Pulmonary artery endothelial cell (primary cell): ENCODE measurements around the gene SIM2. TPM values are rescaled to one million over a fixed set of nuclear protein-coding genes. Genes with fewer than 3 reads are reported as not detected.
"Not testable (repeated sequence)": the region's sequence is repeated elsewhere in the genome, so short reads cannot be mapped to it uniquely, and the experiment has no call there.

Experiments used
- DNase-seq: peaks from one replicate; pipeline ENCODE4 v3.0.0-alpha.2; 2011; ENCODE audit warnings: low read depth, low spot score
- total RNA-seq: library from RNA; depleted of rRNA; stranded (reverse); fragments of >200 nt; gene quantifications from 2 replicates; pipeline ENCODE4 v1.2.3, GENCODE V29; 2014

SIM2 gene
- total RNA-seq = 0.07 TPM in 1 of 2 replicates, not detected in the other

GRCh38 chr21:36698981-36699545 lies at the start of gene SIM2:
SIM2 (plus strand) TSS chr21:36699115; CDS start chr21:36699747, 632 bp downstream.
- no peak for DNase-seq

- no peak for DNase-seq
Observed at GRCh38 chr21:36654324-36654723, 44.6 kb upstream of the SIM2 start.

- no peak for DNase-seq
Observed at GRCh38 chr21:36654796-36655325, 44.1 kb upstream of the SIM2 start.

- DNase-seq = no peak
Observed at GRCh38 chr21:36656138-36656537, 42.8 kb upstream of the SIM2 start.

- DNase-seq = not testable (repeated sequence)
Observed at GRCh38 chr21:36657290-36657689, 41.6 kb upstream of the SIM2 start.

- DNase-seq = no peak
Observed at GRCh38 chr21:36657999-36658398, 40.9 kb upstream of the SIM2 start.

GRCh38 chr21:36658926-36659325 lies 40.0 kb upstream of the SIM2 start:
- no peak for DNase-seq

GRCh38 chr21:36661511-36662309 lies 37.2 kb upstream of the SIM2 start:
- no peak for DNase-seq

- DNase-seq = no peak
Observed at GRCh38 chr21:36663033-36663855, 35.7 kb upstream of the SIM2 start.

GRCh38 chr21:36664662-36664990 lies 34.3 kb upstream of the SIM2 start:
- DNase-seq = no peak

- DNase-seq = no peak
Observed at GRCh38 chr21:36665806-36666205, 33.1 kb upstream of the SIM2 start.

GRCh38 chr21:36668713-36669112 lies 30.2 kb upstream of the SIM2 start:
- no peak for DNase-seq

- DNase-seq = no peak
Observed at GRCh38 chr21:36671836-36672235, 27.1 kb upstream of the SIM2 start.

GRCh38 chr21:36672296-36672695 lies 26.6 kb upstream of the SIM2 start:
- DNase-seq = not testable (repeated sequence)

GRCh38 chr21:36672737-36673136 lies 26.2 kb upstream of the SIM2 start:
- DNase-seq = no peak

- no peak for DNase-seq
Observed at GRCh38 chr21:36676039-36676950, 22.6 kb upstream of the SIM2 start.

GRCh38 chr21:36677443-36677842 lies 21.5 kb upstream of the SIM2 start:
- no peak for DNase-seq

GRCh38 chr21:36678538-36678937 lies 20.4 kb upstream of the SIM2 start:
- DNase-seq = no peak

GRCh38 chr21:36681117-36681631 lies 17.7 kb upstream of the SIM2 start:
- DNase-seq = no peak

GRCh38 chr21:36684957-36685714 lies 13.8 kb upstream of the SIM2 start:
- DNase-seq = no peak
